SK-N-SH (cell line): Measurements from ENCODE around the gene GPX7. TPM values are rescaled to one million over a fixed set of nuclear protein-coding genes. Genes with fewer than 3 reads are reported as not detected.

Experiments
- CTCF ChIA-PET: fragments of 300-600, 350-600 bp; formaldehyde crosslinking; extraction: SDS; loops from one replicate; lab custom pipeline; 2021; lab: Yijun Ruan, JAX
- POLR2A ChIA-PET: fragments of 350-600 bp; sonication (Branson Sonifier 250); formaldehyde crosslinking; extraction: SDS; loops from one replicate; lab custom pipeline; 2020; ENCODE audit warnings: antibody characterized with exemption, inconsistent platforms; lab: Yijun Ruan, JAX
- DNase-seq: peaks from one replicate; pipeline ENCODE4 v3.0.0; 2012
- H2AFZ ChIP-seq: fragments of 200-600 bp; sonication (generic); 2 replicates; pipeline ENCODE4 v1.8.1; 2016; ENCODE audit warnings: antibody characterized with exemption, mild to moderate bottlenecking, low read depth
- H3F3A ChIP-seq: fragments of 200-600 bp; sonication (generic); replicated peaks from 2 replicates; pipeline ENCODE3; 2016; ENCODE audit warnings: antibody characterized with exemption, mild to moderate bottlenecking; ENCODE audit not compliant: insufficient read depth
- H3K27ac ChIP-seq, 2 experiments: fragments of 200-500 bp in 1 of 2; fragments of 200-600 bp in 1 of 2; sonication (Bioruptor generic) in 1 of 2; sonication (generic), shearing (Covaris generic) in 1 of 2; 2 replicates each; pipeline versions ENCODE4 v1.5.1 to v1.6.1; 2014 to 2016; ENCODE audit warnings: low read depth in 2 of 2, inconsistent platforms in 1 of 2, low read length in 1 of 2, mild to moderate bottlenecking in 1 of 2, mixed read lengths in 1 of 2
- H3K27me3 ChIP-seq: fragments of 200-600 bp; sonication (generic), shearing (Covaris generic); 2 replicates; pipeline ENCODE4 v1.6.1; 2016; ENCODE audit warnings: mixed run types; ENCODE audit not compliant: insufficient read depth
- H3K36me3 ChIP-seq, 2 experiments: fragments of 200-500 bp in 1 of 2; fragments of 200-600 bp in 1 of 2; sonication (Bioruptor generic) in 1 of 2; sonication (generic) in 1 of 2; replicated peaks in 1 of 2; 2 replicates each; pipeline versions ENCODE3 to v1.5.1; 2014 to 2016; ENCODE audit warnings: low read length in 1 of 2, mild to moderate bottlenecking in 1 of 2; ENCODE audit not compliant: insufficient read depth in 2 of 2, control insufficient read depth in 1 of 2
- H3K4me1 ChIP-seq, 2 experiments: fragments of 200-500 bp in 1 of 2; fragments of 200-600 bp in 1 of 2; sonication (Bioruptor generic) in 1 of 2; sonication (generic), shearing (Covaris generic) in 1 of 2; 2 replicates each; pipeline versions ENCODE4 v1.5.1 to v1.6.1; 2014 to 2016; ENCODE audit warnings: low read depth in 1 of 2, low read length in 1 of 2, mixed run types in 1 of 2; ENCODE audit not compliant: insufficient read depth in 2 of 2, control insufficient read depth in 1 of 2
- H3K4me2 ChIP-seq: fragments of 200-600 bp; sonication (generic), shearing (Covaris generic); 2 replicates; pipeline ENCODE4 v1.6.1; 2017; ENCODE audit warnings: mixed run types
- H3K4me3 ChIP-seq, 2 experiments: fragments of 200-500 bp in 1 of 2; fragments of 200-600 bp in 1 of 2; sonication (Bioruptor generic) in 1 of 2; sonication (generic), shearing (Covaris generic) in 1 of 2; 2 replicates each; pipeline versions ENCODE4 v1.5.1 to v1.8.1; 2014 to 2016; ENCODE audit warnings: low read depth in 2 of 2, inconsistent platforms in 1 of 2, low read length in 1 of 2, mild to moderate bottlenecking in 1 of 2, mixed read lengths in 1 of 2, moderate library complexity in 1 of 2
- H3K79me2 ChIP-seq: fragments of 200-600 bp; sonication (generic); 2 replicates; pipeline ENCODE4 v1.8.1; 2017; ENCODE audit warnings: mild to moderate bottlenecking; ENCODE audit not compliant: insufficient read depth
- H3K9ac ChIP-seq: fragments of 200-600 bp; sonication (generic); 2 replicates; pipeline ENCODE4 v1.6.1; 2017; ENCODE audit warnings: mixed run types
- H3K9me2 ChIP-seq: fragments of 200-600 bp; sonication (generic); 2 replicates; pipeline ENCODE4 v1.6.1; 2017; ENCODE audit warnings: mixed run types
- H3K9me3 ChIP-seq: fragments of 200-600 bp; sonication (generic); 2 replicates; pipeline ENCODE4 v1.6.1; 2017; ENCODE audit warnings: mixed run types, mild to moderate bottlenecking, moderate library complexity
- H4K20me1 ChIP-seq: fragments of 200-600 bp; sonication (generic); 2 replicates; pipeline ENCODE4 v1.6.1; 2017; ENCODE audit warnings: mild to moderate bottlenecking, mixed run types; ENCODE audit not compliant: insufficient read depth
- CTCF ChIP-seq: fragments of 200-600 bp; sonication (generic); IDR thresholded peaks from 2 replicates; pipeline ENCODE4 v1.6.1; 2017; ENCODE audit warnings: antibody characterized with exemption, mild to moderate bottlenecking, moderate library complexity
- ELF1 ChIP-seq: IDR thresholded peaks from 2 replicates; pipeline ENCODE4 v1.4.0; 2012
- EP300 ChIP-seq, 2 experiments: IDR thresholded peaks; 2 replicates each; pipeline versions ENCODE4 v1.4.0 to v1.6.1; 2012; ENCODE audit warnings: borderline replicate concordance in 1 of 2, low read depth in 1 of 2, low read length in 1 of 2
- FOXJ3 ChIP-seq: sonication (generic); formaldehyde crosslinking; IDR thresholded peaks from 2 replicates; pipeline ENCODE4 v1.5.1; 2020; ENCODE audit warnings: mild to moderate bottlenecking, missing genetic modification reagents
- FOXM1 ChIP-seq: IDR thresholded peaks from 2 replicates; pipeline ENCODE4 v1.4.0; 2012; ENCODE audit warnings: low read depth, mild to moderate bottlenecking
- GATA2 ChIP-seq: sonication (generic); formaldehyde crosslinking; IDR thresholded peaks from 2 replicates; pipeline ENCODE4 v1.5.0; 2020; ENCODE audit warnings: mild to moderate bottlenecking, missing genetic modification reagents
- IRF3 ChIP-seq: fragments of 150-350 bp; IDR thresholded peaks from 2 replicates; pipeline ENCODE4 v1.6.1; 2016; ENCODE audit warnings: mild to moderate bottlenecking, low read depth, low read length
- MAX ChIP-seq: IDR thresholded peaks from 2 replicates; pipeline ENCODE4 v1.4.0; 2012; ENCODE audit warnings: low read depth
- MXI1 ChIP-seq: IDR thresholded peaks from 2 replicates; pipeline ENCODE4 v1.6.1; 2012; ENCODE audit warnings: mild to moderate bottlenecking, low read depth, low read length, improper control_type of control experiment
- NFIC ChIP-seq: IDR thresholded peaks from 2 replicates; pipeline ENCODE4 v1.4.0; 2012; ENCODE audit warnings: borderline replicate concordance
- NRF1 ChIP-seq: IDR thresholded peaks from 2 replicates; pipeline ENCODE4 v1.6.1; 2012; ENCODE audit warnings: low read depth, mild to moderate bottlenecking, low read length
- POLR2AphosphoS5 ChIP-seq: IDR thresholded peaks from 2 replicates; pipeline ENCODE4 v1.6.1; 2012; ENCODE audit warnings: low read depth, low read length
- RCOR1 ChIP-seq: fragments of 150-350 bp; IDR thresholded peaks from 2 replicates; pipeline ENCODE4 v1.6.1; 2017; ENCODE audit warnings: antibody characterized with exemption, low read length
- REST ChIP-seq: IDR thresholded peaks from 2 replicates; pipeline ENCODE4 v1.6.1; 2012; ENCODE audit warnings: mild to moderate bottlenecking, low read depth, low read length, moderate library complexity
- RFX5 ChIP-seq: IDR thresholded peaks from 2 replicates; pipeline ENCODE4 v1.6.1; 2012; ENCODE audit warnings: mild to moderate bottlenecking, improper control_type of control experiment, low read length
- SMC3 ChIP-seq: IDR thresholded peaks from 2 replicates; pipeline ENCODE4 v1.6.1; 2012; ENCODE audit warnings: low read depth, low read length, improper control_type of control experiment
- TAF1 ChIP-seq: IDR thresholded peaks from 2 replicates; pipeline ENCODE4 v1.6.1; 2012; ENCODE audit warnings: low read depth, mild to moderate bottlenecking, low read length, moderate library complexity, borderline replicate concordance
- TCF12 ChIP-seq: IDR thresholded peaks from 2 replicates; pipeline ENCODE4 v1.4.0; 2012
- USF1 ChIP-seq: IDR thresholded peaks from 2 replicates; pipeline ENCODE4 v1.4.0; 2012; ENCODE audit warnings: low read depth, borderline replicate concordance
- ZBTB33 ChIP-seq: IDR thresholded peaks from 2 replicates; pipeline ENCODE4 v1.4.0; 2012; ENCODE audit warnings: low read depth, borderline replicate concordance
- WGBS: methylation state at CpG from one replicate; pipeline ENCODE4 v1.1.6; 2017; ENCODE audit warnings: low lambda C conversion rate; 5-methylcytosine and 5-hydroxymethylcytosine counted together
- polyA plus RNA-seq, 3 experiments: library from polyadenylated mRNA; depleted of rRNA; stranded (reverse); fragments of >200 nt; gene quantifications; 2 replicates each; pipeline ENCODE4 v1.2.3, GENCODE V29; 2012

The GPX7 gene
- polyA plus RNA-seq, 1 of the 3 experiments (the other 2 are of a cell fraction), result 6.2 TPM

GRCh38 chr1:52629667-52630066 lies 27.5 kb downstream of the GPX7 start:
- no peak overlapping the region for H3K4me2 ChIP-seq
- no peaks in the 10 kb centered on the region for H3K9me3 ChIP-seq
- CTCF ChIA-PET, result no interaction called here
- H3K9ac ChIP-seq, result no peak overlapping the region
- H3K36me3 ChIP-seq, result no peaks in the 10 kb centered on the region
- TF ChIP-seq RCOR1 (no peak), REST (no peak), TAF1 (no peak), SMC3 (no peak), MAX (no peak), USF1 (no peak), NRF1 (no peak), GATA2 (CRISPR knock-in tag) (no peak), EP300 (IDR thresholded peaks at IDR 0.05; ENCODE audit: borderline replicate concordance in 1 of 2, low read depth in 1 of 2, low read length in 1 of 2) (no peak), RFX5 (no peak), FOXM1 (no peak), FOXJ3 (no peak), CTCF (no peak), TCF12 (no peak), MXI1 (no peak), POLR2AphosphoS5 (no peak), ZBTB33 (no peak), NFIC (no peak), ELF1 (no peak), IRF3 (no peak)
- DNase-seq, result no peak
- H3K4me3 ChIP-seq, result no peak overlapping the region
- no peaks in the 10 kb centered on the region for H3K9me2 ChIP-seq
- 79% methylated on average over 2 of the region's 2 CpGs for WGBS
- POLR2A ChIA-PET, result no interaction called here
- H3K27ac ChIP-seq, result no peak overlapping the region
- H3K27me3 ChIP-seq, result peaks cover 6% of the 10 kb centered on the region; the same call in 1 of the 2 replicates
- peaks cover 0 to 9% of the 10 kb centered on the region in 2 experiments; a peak in 1 of 4 replicates for H3K4me1 ChIP-seq
- no peaks in the 10 kb centered on the region for H4K20me1 ChIP-seq
- H3F3A ChIP-seq, result no peaks in the 10 kb centered on the region
- no peaks in the 10 kb centered on the region for H3K79me2 ChIP-seq
- no peak overlapping the region for H2AFZ ChIP-seq
